GM12878 (cell line): Measurements from ENCODE around the gene PPP1R14B. TPM values are rescaled to one million over a fixed set of nuclear protein-coding genes. Genes with fewer than 3 reads are reported as not detected.

Experiments used
- CBX3 ChIP-seq: fragments of 200-600 bp; sonication (generic); IDR thresholded peaks from 2 replicates; pipeline ENCODE4 v1.6.1; 2016; ENCODE audit warnings: low read depth, borderline replicate concordance
- E4F1 ChIP-seq: fragments of 450-650 bp; IDR thresholded peaks from 2 replicates; pipeline ENCODE4 v1.6.1; 2018; ENCODE audit warnings: borderline replicate concordance, mild to moderate bottlenecking; ENCODE audit not compliant: partially characterized antibody
- ELK1 ChIP-seq: IDR thresholded peaks from 2 replicates; pipeline ENCODE4 v1.6.1; 2012; ENCODE audit warnings: low read depth, low read length, improper control_type of control experiment
- ESRRA ChIP-seq: IDR thresholded peaks from 2 replicates; pipeline ENCODE4 v1.6.1; 2012; ENCODE audit warnings: mild to moderate bottlenecking, low read length, improper control_type of control experiment
- GABPA ChIP-seq: IDR thresholded peaks from 2 replicates; pipeline ENCODE4 v1.6.1; 2014; ENCODE audit warnings: antibody characterized with exemption, low read depth, mild to moderate bottlenecking, inconsistent platforms
- HSF1 ChIP-seq: fragments of 150-350 bp; IDR thresholded peaks from 2 replicates; pipeline ENCODE4 v1.6.1; 2014; ENCODE audit warnings: mild to moderate bottlenecking, low read depth, low read length
- IKZF2 ChIP-seq, 2 experiments: fragments of 450-650 bp; IDR thresholded peaks; 2 replicates each; pipeline ENCODE4 v1.6.1; 2017; ENCODE audit warnings: mild to moderate bottlenecking in 2 of 2, moderate library complexity in 2 of 2
- MLLT1 ChIP-seq: fragments of 450-650 bp; IDR thresholded peaks from 2 replicates; pipeline ENCODE4 v1.6.1; 2016; ENCODE audit warnings: mild to moderate bottlenecking
- MTA2 ChIP-seq: fragments of 450-650 bp; IDR thresholded peaks from 2 replicates; pipeline ENCODE4 v1.6.1; 2016; ENCODE audit warnings: low read depth, mild to moderate bottlenecking, moderate library complexity
- MXI1 ChIP-seq: fragments of 150-350 bp; IDR thresholded peaks from 2 replicates; pipeline ENCODE4 v1.6.1; 2011; ENCODE audit warnings: low read depth, mild to moderate bottlenecking, inconsistent platforms, low read length, improper control_type of control experiment
- NFYB ChIP-seq: IDR thresholded peaks from 2 replicates; pipeline ENCODE4 v1.6.1; 2011; ENCODE audit warnings: low read depth, mild to moderate bottlenecking, low read length, improper control_type of control experiment, moderate library complexity; ENCODE audit not compliant: insufficient read depth
- RFX5 ChIP-seq: IDR thresholded peaks from 2 replicates; pipeline ENCODE4 v1.6.1; 2011; ENCODE audit warnings: low read depth, low read length, improper control_type of control experiment
- SIN3A ChIP-seq: IDR thresholded peaks from 2 replicates; pipeline ENCODE4 v1.6.1; 2012; ENCODE audit warnings: low read depth, low read length, improper control_type of control experiment
- SMAD5 ChIP-seq: IDR thresholded peaks from 2 replicates; pipeline ENCODE4 v1.6.1; 2016; ENCODE audit warnings: antibody characterized with exemption, low read depth
- SUZ12 ChIP-seq: fragments of 200-600 bp; sonication (generic); IDR thresholded peaks from one replicate; pipeline ENCODE4 v1.6.1; 2018; ENCODE audit warnings: antibody characterized with exemption, mild to moderate bottlenecking; ENCODE audit not compliant: unreplicated experiment
- TARDBP ChIP-seq: IDR thresholded peaks from 2 replicates; pipeline ENCODE4 v1.6.1; 2016; ENCODE audit warnings: borderline replicate concordance
- USF2 ChIP-seq: IDR thresholded peaks from 2 replicates; pipeline ENCODE4 v1.6.1; 2011; ENCODE audit warnings: low read depth, low read length, improper control_type of control experiment, borderline replicate concordance
- ZBED1 ChIP-seq: IDR thresholded peaks from 2 replicates; pipeline ENCODE4 v1.6.1; 2016; ENCODE audit warnings: borderline replicate concordance
- ZNF24 ChIP-seq: fragments of 450-650 bp; IDR thresholded peaks from 2 replicates; pipeline ENCODE4 v1.6.1; 2017; ENCODE audit warnings: antibody characterized with exemption, mild to moderate bottlenecking
- ZNF622 ChIP-seq: fragments of 450-650 bp; IDR thresholded peaks from 2 replicates; pipeline ENCODE4 v1.6.1; 2017; ENCODE audit warnings: mild to moderate bottlenecking, inconsistent platforms
- polyA plus RNA-seq, 11 experiments: library from polyadenylated mRNA; depleted of rRNA in 4 of 11; unstranded in 6 of 11; stranded (reverse) in 5 of 11; fragments of >200 nt; fragmentation: Nextera tagmentation in 4 of 11; fragmentation: Illumina TruSeq in 1 of 11; extraction: Ambion mirVana in 4 of 11; extraction: Trizol in 1 of 11; gene quantifications; 1 replicate in 1 of 11; 2 replicates in 10 of 11; pipeline versions ENCODE4 v1.2.1 to v1.2.3, GENCODE V29; 2011 to 2016; ENCODE audit warnings: inconsistent platforms in 2 of 11, missing spikeins in 2 of 11, low read depth in 1 of 11
- total RNA-seq, 4 experiments: library from RNA; depleted of rRNA in 3 of 4; stranded (reverse); fragments of >200 nt in 3 of 4; fragmentation: Illumina TruSeq in 1 of 4; extraction: Trizol in 1 of 4; gene quantifications; 2 replicates each; pipeline versions ENCODE4 v1.2.1 to v1.2.3, GENCODE V29; 2013 to 2021

PPP1R14B gene
- total and polyA plus RNA-seq, 10 of the 15 experiments (the other 5 are each of a cell fraction or from before 2014, with no cell fraction given), result 8.4 to 283 (median 124) TPM

GRCh38 chr11:64241491-64242374 lies 5.0 kb downstream of the PPP1R14B start (continued):
- no peak for TF ChIP-seq MLLT1
- no peak for TF ChIP-seq GABPA
- no peak for TF ChIP-seq IKZF2 (IDR thresholded peaks at IDR 0.05)
- TF ChIP-seq ESRRA, result no peak
- TF ChIP-seq CBX3, result no peak
- TF ChIP-seq TARDBP, result no peak
- no peak for TF ChIP-seq RFX5
- no peak for TF ChIP-seq USF2
- peak; percentile 20; the same call in 1 of the 2 replicates for TF ChIP-seq SIN3A
- no peak for TF ChIP-seq ELK1
- TF ChIP-seq ZNF24, result no peak
- no peak; the same call in 1 of the 2 replicates for TF ChIP-seq SMAD5
- no peak for TF ChIP-seq NFYB
- TF ChIP-seq MTA2, result no peak
- no peak for TF ChIP-seq HSF1
- TF ChIP-seq E4F1, result no peak
- no peak for TF ChIP-seq ZBED1
- TF ChIP-seq MXI1, result no peak; the same call in 1 of the 2 replicates
- no peak for TF ChIP-seq ZNF622
- TF ChIP-seq SUZ12, result no peak
